OCI-M2 (cell line): Measurements from ENCODE around the gene CFAP97.

Experiments used
- DNase-seq: peaks from one replicate; lab custom pipeline; 2025; ENCODE audit not compliant: unreplicated experiment; lab: John Stamatoyannopoulos, UW

Gene CFAP97

DNA sequence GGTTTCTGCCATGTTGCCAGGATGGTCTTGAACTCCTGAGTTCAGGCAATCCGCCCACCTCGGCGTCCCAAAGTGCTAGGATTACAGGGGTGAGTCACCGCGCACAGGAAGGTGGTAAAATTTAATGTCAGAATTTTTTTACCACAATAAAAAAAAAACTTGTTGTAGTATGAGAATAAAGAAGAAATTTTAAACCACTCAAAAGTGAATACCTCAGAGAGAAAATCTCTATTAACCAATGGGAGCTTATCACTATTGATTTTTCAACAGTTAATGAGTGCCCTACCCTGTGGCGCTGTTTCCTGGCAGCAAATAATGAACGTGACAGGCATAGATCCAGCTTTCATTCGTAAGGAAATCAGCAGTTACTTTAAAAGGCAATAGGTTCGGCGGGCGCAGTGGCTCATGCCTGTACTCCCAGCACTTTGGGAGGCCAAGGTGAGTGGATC is 93.4 kb downstream of the CFAP97 start:
- no peak for DNase-seq

DNA sequence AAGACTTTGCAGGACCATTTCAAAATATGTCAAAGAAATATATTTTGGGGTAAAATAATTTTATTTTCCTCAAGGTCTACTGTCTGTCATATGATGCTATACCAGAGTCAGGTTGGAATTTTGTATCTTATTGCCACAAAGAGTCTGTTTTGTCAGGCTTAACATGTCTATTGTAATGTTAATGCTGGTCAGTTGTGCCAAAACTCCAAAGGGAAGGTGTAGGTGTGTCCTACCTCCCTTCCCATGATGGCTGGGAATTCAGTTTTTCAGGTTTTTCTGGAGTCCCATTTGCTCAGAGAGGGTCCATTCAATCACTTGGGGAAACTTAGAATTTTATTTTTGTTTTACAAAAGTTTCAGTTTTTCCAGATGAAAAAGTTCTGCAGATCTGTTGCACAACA is 94.1 kb downstream of the CFAP97 start:
- DNase-seq, result no peak
